ENCODE results near the gene FAM90A1. TPM values are rescaled to one million over a fixed set of nuclear protein-coding genes. Genes with fewer than 3 reads are reported as not detected.

FAM90A1 gene, protein sequence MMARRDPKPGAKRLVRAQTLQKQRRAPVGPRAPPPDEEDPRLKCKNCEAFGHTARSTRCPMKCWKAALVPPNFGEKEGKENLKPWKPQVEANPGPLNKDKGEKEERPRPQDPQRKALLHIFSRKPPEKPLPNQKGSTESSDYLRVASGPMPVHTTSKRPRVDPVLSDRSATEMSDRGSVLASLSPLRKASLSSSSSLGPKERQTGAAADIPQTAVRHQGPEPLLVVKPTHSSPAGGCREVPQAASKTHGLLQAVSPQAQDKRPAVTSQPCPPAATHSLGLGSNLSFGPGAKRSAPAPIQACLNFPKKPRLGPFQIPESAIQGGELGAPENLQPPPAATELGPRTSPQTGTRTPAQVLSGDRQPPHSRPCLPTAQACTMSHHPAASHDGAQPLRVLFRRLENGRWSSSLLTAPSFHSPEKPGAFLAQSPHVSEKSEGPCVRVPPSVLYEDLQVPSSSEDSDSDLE
- under 0.01 and 0.09 TPM in 2 replicates for total RNA-seq

DNA sequence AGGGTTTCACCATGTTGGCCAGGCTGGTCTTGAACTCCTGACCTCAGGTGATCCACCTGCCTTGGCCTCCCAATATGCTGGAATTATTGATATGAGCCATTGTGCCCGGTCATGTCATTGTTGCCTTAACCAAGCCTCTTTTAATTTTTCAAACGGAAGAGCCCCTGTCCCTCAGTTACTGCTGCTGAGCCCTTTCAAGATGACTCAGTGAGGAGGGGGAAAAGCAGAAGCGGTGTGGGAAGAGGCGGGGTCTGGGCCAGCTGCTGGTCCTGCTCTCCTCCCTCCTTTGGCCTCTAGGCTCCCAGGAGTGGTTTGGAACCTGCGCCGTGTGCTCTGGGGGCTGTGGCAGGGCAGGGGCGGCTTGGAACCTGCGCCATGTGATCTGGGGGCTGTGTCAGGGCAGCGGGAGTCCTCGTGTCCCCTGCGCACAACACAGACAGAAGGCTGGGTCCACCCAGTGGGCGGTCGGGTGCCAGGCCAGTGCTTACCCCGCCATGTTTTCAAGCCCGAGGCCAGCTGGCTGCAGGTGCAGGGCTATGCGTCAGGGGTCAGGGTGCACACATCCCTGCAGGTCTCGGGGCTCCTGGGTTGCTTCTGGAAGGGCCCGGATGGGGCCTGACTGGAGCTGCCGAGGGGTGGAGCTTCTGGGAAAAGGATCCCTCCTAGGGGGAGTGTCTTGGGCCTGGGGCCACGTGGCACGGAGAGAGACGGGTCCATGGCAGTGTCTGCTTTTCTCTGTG is at the start of gene FAM90A1:
Gene FAM90A1, minus strand, starts transcription at position 627 of the 740 bp plus-strand sequence. CDS start 2,786 bp downstream, outside the sequence.

Other genes with a start within 250 kb of the FAM90A1 start
- 5.6 and 7.4 TPM in 2 replicates for gene FOXJ2, start 194.9 kb downstream of the FAM90A1 start, total RNA-seq
- gene C3AR1, start 161.3 kb downstream of the FAM90A1 start, total RNA-seq = 0.51 and 1.5 TPM in 2 replicates
- gene NECAP1, start 145.3 kb downstream of the FAM90A1 start, total RNA-seq = 55.2 and 58.2 TPM in 2 replicates
- gene CLEC4A, start 104.0 kb downstream of the FAM90A1 start, total RNA-seq = 0.18 TPM in 1 of 2 replicates, not detected in the other
- gene ZNF705A, start 70.6 kb downstream of the FAM90A1 start, total RNA-seq = not detected in 2 replicates
- gene CLEC6A, start 228.3 kb upstream of the FAM90A1 start, total RNA-seq = not detected in 2 replicates